ENCODE results near the gene EGFLAM.

The EGFLAM gene

DNA sequence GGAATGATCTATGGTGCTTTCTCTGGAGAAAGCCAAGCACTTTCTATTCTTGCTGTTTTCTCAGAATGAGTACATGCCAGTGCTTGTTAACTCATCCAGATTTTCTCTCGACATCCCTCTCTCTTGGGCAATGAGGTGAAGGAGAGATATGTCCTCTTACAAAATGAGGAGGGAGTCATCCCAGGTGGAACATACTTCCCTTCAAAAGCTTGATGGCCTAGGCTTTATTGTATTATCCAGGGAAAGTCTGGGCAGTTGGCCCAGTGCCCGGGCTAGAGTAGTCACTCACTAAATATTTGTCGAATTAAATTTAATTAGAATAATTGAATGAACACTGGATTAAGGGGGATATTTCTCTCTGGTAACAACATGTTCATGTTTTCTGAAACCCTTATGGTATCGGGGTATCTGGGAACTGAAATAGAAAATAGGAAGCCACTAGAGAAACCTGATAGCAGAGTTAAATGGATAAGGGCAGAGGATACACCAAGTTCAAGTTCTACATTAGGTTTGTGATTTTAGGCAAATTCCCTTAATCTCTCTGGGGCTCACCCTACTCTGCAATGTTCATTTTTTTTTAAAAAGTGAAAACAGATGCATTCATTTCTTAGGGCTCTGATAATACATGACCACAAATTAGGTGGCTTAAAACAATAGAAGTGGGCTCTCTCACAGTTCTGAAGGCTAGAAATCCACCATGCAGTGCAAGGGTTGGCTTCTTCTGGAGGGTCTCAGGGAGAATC is 198.5 kb downstream of the EGFLAM start:
- DNase-seq = no peak
- in situ Hi-C loops (cut with MboI; ENCODE audit: low pct_unique_long_range_greater_than_20kb, low sequenced_read_pairs) = no loop called here

DNA sequence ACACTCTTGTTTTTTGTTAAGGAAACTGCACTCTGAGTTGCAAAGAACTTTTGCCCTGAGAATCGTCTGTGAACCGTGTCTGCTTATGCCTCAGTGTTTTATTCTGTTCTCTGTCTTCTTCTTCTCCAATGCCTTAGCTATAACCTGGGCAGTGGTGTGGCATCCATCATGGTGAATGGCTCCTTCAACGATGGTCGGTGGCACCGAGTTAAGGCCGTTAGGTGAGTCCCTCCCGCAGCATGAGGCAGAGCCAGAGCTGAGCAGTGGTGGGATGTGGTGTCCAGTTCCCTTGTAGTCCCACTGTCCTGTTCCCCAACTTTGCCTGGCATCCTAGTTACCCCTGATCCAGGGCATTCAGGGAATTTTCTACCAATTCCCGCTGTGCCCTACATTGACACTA is 199.8 kb downstream of the EGFLAM start:
- in situ Hi-C loops (cut with MboI; ENCODE audit: low pct_unique_long_range_greater_than_20kb, low sequenced_read_pairs) = no loop called here
- no peak for DNase-seq

DNA sequence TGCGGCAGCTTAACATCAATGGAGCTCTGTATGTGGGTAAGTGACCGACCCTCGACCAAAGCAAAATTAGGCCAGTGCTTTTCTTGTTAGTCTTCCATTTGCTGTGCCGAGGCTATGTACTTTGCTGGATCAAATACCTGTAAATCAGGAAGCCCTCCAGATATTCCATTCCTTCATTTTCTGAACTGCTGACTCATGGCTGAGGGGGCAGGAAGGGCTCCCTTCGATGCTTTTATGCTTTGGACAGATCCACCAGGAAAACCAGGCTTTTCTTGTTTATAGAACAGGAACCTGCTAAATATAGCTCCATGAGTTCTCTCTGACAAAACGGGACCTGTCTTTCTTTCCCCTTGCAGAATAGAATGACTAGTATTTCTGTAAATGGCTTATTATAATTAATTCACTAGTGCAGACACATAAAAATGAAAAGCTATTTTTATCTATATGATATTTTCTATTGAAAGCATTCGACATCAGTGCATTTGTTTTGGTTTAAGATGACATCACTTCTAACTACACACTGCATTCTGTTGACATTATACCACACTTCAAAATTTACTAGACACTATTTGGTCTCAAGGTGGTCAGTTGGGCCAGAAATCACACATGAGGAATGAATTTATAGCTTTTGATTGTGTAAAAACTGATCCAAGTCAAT is 204.7 kb downstream of the EGFLAM start:
- in situ Hi-C loops (cut with MboI; ENCODE audit: low pct_unique_long_range_greater_than_20kb, low sequenced_read_pairs) = no loop called here
- DNase-seq = no peak

DNA sequence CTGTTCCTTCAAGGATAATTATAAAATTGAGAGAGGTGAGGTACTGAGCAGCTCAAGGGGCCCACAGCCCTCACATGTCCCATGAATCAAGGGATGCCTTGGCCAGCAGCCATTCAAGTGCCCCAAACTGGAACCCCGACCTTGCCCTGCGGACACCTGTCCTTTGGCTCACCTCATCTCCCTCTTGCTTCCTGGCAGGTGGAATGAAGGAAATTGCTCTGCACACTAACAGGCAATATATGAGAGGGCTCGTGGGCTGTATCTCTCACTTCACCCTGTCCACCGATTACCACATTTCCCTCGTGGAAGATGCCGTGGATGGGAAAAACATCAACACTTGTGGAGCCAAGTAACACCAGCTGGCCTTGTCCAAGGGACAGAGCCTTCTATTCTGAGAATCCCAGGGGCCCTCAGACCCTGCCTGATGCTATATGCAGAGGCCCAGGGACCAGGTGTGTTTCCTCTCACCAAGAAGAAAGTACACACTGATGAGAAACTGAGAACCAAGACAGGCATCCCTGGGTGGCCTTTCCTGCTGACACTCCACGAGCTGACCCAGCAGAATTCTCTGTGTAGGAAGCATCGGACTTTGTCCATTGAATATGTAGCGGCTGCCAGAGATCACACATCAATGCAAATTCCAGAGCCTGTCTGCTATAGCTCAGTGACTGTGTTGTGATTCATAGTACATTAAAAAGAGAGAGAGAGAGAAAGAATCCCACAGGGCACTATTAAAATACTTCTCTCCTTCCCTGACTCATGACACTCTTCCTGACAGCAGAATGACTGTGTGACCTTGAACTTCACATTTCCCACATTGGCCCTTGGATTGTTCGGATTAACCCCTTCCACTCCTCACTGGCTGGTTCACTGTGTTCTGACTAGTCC is 205.5 kb downstream of the EGFLAM start:
- in situ Hi-C loops (cut with MboI; ENCODE audit: low pct_unique_long_range_greater_than_20kb, low sequenced_read_pairs) = no loop called here
- DNase-seq = no peak

DNA sequence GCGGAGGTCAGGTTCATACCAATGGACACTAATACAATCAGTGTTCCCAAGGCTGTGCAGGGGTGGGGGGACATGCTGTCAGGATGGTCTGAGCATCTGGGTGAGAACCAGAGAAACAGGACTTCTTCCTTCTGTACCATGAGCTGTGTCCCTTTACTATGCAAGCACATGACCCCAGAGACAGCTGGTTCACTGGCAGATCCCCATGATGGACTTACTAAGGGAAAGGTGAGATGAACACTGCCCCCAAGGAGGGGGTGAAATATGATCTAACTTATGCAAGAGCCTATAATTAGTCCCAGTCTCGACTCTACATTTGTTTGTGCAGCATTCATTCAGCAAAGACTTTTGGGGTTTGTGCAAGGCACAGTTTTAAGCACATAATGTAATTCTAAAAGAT is 206.7 kb downstream of the EGFLAM start:
- no peak for DNase-seq
- in situ Hi-C loops (cut with MboI; ENCODE audit: low pct_unique_long_range_greater_than_20kb, low sequenced_read_pairs) = no loop called here

DNA sequence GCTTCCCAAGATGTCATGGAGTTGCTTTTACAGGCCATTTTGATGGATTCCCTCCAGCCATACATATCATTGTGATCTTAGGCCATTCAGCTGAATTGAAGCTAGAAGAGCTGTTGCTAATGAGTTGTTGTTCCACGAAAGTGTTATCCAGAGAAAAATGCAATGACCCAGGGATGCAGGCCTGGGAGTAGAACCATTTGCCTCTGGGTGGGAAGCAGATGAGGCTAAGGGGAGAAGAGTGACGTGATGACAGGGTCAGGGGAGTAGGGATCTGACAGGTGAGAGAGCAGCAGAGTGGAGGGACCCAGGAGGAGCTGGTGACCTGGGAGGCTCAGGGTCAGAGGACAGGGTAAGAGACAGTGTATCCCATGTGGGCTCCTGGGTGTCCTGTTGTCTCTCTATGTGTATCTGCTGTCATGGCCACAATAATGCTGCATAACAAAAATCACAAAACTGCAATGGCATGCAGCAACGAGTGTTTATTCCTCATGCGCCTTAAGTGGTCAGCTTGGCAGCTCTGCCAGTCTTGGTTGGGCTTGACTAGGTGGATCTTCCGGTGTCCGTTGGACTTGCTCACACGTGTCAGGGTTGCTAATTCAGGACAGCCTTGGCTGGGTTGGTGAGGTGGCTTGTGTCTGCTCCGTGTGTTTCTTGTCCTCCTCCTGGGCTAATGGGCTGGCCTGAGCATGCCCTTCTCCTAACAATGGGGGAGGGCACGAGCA is 207.5 kb downstream of the EGFLAM start:
- in situ Hi-C loops (cut with MboI; ENCODE audit: low pct_unique_long_range_greater_than_20kb, low sequenced_read_pairs) = no loop called here
- no peak for DNase-seq

DNA sequence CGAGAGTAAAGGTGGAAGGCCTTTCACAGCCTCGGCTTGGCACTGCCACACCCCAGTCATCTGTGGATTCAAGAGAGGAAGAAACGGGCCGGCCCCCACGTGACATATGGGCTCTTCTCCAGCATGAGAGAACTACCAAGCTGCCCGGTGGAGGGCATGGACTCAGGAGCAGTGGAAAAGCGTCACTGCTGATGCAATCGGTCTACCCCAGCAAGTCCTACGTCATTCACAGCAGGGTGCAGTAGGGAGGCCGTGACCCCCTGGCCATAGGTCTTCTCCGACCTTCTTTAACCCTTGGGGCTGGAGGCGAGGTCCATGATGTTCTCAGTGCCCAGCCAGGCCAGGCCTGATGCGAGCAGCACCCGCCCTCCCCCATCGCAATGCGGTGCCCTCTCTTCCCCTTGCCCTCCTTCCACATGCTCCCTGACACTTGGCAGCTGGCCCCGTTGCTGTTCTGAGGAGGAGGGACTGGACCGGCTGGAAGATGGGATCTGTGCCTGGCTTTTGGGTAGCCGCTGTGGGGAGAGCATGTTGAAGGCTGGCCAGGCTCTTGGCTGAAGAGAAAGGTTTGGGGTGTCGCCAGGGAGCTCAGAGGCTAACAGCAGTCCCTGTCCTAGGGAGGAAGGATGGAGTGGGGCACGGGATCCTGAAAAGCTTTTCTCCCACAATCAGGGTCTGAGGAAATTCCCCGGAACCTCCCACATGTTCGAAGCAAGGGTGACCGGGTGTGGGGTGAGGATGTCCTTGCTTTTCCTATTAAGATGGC is 208.2 kb downstream of the EGFLAM start:
- DNase-seq = no peak
- in situ Hi-C loops (cut with MboI; ENCODE audit: low pct_unique_long_range_greater_than_20kb, low sequenced_read_pairs) = no loop called here

DNA sequence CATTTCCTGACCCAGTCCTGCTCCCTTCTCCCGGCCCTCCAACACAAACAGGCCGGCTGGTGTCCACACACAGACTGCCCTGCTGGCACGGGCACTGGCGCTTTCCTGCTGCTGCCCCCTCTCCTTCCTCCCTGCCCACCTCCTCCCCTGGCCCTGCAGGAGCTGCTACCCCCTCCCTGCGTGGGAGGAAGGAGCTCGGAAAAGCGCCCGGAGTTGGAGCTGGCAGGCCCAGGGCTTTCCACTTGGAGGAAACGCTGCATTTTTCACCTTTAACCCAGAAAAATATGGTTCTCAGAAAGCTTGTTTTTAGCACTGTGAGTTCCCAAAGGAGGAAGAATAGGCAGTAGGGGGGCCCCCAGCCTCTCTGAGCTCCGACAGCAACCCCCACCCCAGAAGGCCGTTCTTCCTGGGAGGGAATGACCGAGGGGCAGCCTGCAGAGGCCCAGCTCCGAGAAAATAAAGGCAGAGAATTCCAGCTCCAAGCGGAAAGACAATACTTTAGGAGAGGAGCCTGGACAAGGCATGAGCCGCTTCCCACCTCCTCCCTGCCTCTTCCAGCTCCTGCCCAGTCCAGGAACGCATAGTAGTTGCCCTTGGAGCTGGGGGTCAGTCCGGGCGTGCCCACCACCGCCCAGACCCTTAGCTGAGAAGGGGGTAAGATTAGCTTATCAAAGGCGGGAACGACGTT is 209.1 kb downstream of the EGFLAM start:
- no peak for DNase-seq
- in situ Hi-C loops (cut with MboI; ENCODE audit: low pct_unique_long_range_greater_than_20kb, low sequenced_read_pairs) = no loop called here

DNA sequence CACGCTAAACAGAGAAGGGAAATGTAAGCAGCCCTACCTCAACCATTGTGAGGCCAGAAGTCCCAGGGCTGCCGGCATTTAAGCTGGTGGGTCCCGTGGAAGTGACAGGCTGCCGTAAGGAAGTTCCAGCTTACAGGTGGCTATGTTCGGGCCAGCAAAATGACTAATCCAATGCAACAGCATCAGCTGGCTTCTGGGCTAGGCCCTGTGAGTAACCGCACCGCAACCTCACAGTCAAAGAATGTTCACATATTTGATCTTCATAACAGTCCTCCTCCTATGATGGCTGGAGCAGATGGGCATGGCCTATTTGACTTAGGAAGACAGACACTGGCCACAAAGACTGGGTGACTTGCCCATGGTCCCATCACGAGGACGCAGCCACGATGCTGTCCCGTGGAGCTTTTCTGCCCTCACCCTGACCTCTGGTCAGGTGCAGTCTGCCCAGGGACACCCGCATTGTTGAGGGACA is 209.9 kb downstream of the EGFLAM start:
- no peak for DNase-seq
- in situ Hi-C loops (cut with MboI; ENCODE audit: low pct_unique_long_range_greater_than_20kb, low sequenced_read_pairs) = no loop called here

DNA sequence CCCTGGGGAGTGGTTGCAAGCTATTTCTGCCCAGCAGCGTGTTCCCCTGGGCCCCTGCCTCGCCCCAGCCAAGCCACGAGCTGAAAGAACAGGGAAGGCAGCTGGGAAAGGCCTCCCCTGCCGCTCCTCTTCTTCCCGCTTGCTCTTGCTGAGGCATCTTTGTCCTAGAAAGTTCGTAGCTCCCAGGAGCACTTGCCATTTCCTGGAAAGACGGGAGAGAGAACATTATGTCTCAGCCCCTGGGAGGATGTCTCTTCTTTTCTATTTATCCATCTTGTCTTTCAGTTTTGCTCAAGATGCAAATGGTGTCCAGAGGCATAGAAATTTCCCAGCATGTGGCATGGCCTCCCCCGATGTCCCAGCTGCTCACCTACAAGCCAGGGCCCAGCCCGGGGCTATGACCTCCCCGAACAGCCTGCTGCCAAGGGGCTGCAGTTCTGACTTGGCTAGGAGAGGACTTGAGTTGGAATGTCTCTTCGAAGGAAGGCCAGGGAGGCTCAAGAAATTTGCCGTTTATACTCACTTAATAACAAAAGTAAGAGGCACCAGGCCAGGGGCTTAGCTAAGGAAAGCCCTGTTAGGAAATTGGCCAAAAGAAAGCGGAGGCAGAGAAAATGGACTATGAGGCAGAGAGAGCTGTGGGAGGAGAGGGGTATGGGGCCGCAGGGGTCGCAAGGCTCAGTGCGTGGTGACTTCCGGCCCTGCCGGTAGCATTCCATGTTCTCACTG is 210.8 kb downstream of the EGFLAM start:
- in situ Hi-C loops (cut with MboI; ENCODE audit: low pct_unique_long_range_greater_than_20kb, low sequenced_read_pairs) = no loop called here
- DNase-seq = no peak

DNA sequence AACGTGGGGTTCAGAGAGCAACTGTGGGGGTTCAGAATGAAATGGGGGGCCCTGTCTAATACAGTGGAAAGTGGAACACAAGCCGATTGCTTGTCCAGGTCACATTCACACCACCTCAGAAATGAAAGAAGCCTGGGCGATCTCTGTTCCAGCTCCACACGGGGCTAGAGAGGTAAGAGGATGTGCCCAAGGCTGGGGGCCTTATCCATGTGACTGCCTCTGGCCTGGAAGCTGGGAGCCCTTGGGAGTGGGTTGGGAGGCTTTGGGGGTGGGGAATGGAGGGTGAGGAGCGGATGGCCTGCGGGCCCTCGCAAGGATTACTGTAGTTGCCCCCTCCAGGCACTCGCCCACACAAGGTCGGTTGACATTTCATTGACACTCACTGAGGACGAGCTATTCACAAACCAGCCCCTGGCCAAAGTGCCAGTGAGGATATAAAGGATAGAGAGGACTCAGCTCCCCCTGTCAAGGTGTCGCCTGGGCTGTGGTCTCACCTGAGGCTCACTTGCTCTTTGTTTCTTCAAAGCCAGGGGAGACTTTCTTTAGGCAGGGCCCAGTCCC is 211.4 kb downstream of the EGFLAM start:
- in situ Hi-C loops (cut with MboI; ENCODE audit: low pct_unique_long_range_greater_than_20kb, low sequenced_read_pairs) = no loop called here

DNA sequence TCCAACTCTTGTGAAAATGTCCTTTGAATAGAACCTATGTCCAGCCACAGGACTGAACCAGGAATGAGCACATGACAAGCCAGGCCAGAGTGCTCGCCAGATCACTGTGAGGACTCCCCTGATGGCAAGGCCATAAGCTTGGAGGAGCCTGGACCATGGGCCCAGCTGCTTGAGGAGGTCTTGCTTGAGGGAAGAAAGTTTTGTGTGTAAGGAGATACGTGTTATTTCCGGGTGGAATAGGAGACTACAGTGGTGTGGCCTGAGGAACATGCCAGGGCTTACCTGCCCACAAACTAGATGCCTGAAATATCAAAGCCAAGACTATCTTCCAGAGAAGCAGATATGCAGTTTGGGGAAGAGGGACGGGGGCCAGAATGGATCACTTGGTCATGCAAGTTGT is 213.3 kb downstream of the EGFLAM start:
- DNase-seq = no peak
- in situ Hi-C loops (cut with MboI; ENCODE audit: low pct_unique_long_range_greater_than_20kb, low sequenced_read_pairs) = no loop called here

More for the DNA sequence above, 211.4 kb downstream of the EGFLAM start:
- no peak for DNase-seq

DNA sequence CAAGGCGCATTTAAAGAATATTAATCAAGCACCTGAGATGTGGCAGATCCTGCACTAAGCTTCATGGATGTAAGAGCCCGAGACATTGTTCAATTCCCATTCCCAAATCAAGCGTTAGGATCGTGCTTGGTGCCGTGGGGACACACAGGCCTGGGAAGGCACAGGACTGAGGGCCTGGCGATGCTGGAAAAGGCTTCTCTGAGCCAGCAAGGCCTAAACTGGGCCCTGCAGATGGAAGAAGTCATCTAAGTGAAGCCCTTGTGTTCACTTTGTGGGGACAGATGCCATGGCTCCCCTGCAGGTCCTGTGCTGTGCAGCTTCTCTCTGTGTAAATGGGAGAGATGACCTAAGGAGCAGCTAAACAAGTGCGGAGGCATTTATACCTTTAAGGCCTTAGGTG is 214.2 kb downstream of the EGFLAM start:
- in situ Hi-C loops (cut with MboI; ENCODE audit: low pct_unique_long_range_greater_than_20kb, low sequenced_read_pairs) = no loop called here
- no peak for DNase-seq

DNA sequence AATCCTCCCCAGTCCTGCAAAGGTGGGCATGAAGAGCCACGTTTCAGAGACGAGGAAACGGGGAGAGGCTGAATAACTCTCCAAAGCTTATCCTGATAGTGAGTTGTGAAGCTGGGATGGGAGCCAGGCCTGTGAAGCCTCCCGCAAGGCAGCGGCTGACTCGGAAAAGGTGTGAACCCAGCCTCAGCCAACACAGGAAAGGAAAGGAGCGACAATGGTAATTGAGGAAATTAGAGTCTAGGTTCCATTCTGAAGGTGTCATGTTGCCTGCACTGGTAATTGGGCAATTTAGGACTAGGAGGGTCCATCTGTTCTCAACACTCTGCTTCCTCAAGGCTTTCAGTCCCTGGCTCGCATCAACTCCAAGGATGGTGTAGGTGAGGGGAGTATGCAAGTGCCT is 214.6 kb downstream of the EGFLAM start:
- no peak for DNase-seq
- in situ Hi-C loops (cut with MboI; ENCODE audit: low pct_unique_long_range_greater_than_20kb, low sequenced_read_pairs) = no loop called here

DNA sequence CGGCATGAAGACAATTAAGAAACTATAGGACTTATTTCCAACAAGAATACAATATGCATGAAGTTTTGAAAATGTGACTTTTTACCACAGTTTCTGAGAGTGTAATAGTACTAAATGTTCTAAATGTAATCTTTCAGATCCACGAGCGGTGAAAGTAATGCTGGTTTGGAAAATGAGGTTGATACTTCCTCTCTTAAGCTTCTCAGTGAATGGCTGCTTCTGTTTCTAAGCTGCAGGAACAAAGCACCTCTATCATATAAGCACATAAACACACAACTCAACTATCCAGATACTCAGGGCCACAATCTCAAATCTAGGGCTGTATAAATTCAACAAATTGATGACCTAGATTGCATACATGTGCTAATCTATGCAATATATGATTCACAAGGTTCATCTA is 219.8 kb downstream of the EGFLAM start:
- DNase-seq = no peak
- in situ Hi-C loops (cut with MboI; ENCODE audit: low pct_unique_long_range_greater_than_20kb, low sequenced_read_pairs) = no loop called here

DNA sequence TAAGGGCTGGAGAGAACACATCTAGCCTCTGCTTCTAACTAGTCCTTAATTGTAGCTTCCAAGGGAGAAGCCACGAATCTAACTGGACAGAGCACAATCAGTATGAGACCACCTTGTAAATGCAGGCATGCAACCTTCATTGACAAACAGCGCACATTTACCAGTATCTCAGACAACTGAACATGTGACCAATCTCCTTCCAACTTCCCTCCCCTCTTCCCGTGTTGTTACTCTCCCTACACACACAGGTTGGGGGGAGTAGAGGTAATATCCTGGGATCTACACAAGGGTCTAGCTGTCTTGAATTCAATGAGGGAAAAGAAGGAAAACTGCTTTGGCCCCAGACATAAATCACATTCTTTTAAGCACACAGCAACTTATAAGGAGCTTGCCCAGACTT is 220.5 kb downstream of the EGFLAM start:
- DNase-seq = no peak
- in situ Hi-C loops (cut with MboI; ENCODE audit: low pct_unique_long_range_greater_than_20kb, low sequenced_read_pairs) = no loop called here

DNA sequence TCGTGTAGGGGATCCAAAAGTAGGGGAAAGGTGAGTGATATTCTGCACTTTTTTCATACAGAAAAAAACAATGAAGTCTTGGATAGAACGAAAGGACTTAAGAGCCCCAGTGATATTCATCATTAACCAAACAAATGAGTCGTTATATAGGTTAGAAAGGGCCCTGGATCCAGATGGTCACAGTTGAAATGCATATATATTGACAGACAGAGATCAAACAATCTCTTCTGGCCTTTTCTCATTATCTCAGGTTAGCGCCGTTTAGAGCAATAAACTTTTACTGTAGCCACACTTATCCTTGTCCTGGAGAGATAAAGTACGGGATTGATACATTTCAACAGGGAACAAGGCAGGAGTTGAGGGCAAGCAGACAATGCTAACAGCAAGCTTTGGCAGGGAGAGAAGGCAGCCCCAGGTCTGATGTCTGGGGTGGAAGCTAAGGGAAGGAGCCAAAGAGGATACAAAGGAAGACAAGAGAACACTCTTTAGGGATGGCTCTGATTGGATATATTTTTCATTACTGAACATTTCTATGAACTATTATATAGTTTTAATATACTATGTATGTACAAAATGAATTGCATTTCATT is 221.1 kb downstream of the EGFLAM start:
- in situ Hi-C loops (cut with MboI; ENCODE audit: low pct_unique_long_range_greater_than_20kb, low sequenced_read_pairs) = no loop called here
- DNase-seq = no peak
